ENCODE measurements around the gene TMEM150C. TPM values are rescaled to one million over a fixed set of nuclear protein-coding genes. Genes with fewer than 3 reads are reported as not detected.

Gene TMEM150C
- polyA plus RNA-seq, 1 experiment: 0.96 TPM

- no peak for DNase-seq (ENCODE audit: low read depth)
- ChIA-PET CTCF (no interaction called here), POLR2A (no interaction called here)
- no peaks in the 10 kb centered on the region for H3K27me3 ChIP-seq (ENCODE audit: control insufficient read depth, insufficient read depth, low read length)
- H3K4me3 ChIP-seq (ENCODE audit: low read depth, low read length): no peak overlapping the region
- H3K36me3 ChIP-seq (ENCODE audit: control insufficient read depth, insufficient read depth, low read length): no peaks in the 10 kb centered on the region
- no peak for TF ChIP-seq CTCF (IDR thresholded peaks at IDR 0.05; ENCODE audit: insufficient read depth, low read depth, low read length)
Observed at GRCh38 chr4:82543131-82543530, 18.7 kb downstream of the TMEM150C start.

- no peaks in the 10 kb centered on the region for H3K27me3 ChIP-seq (ENCODE audit: control insufficient read depth, insufficient read depth, low read length)
- DNase-seq (ENCODE audit: low read depth): no peak
- POLR2A ChIA-PET: no interaction called here
- H3K4me3 ChIP-seq (ENCODE audit: low read depth, low read length): no peak overlapping the region
- TF ChIP-seq CTCF (IDR thresholded peaks at IDR 0.05; ENCODE audit: insufficient read depth, low read depth, low read length): no peak
- no peaks in the 10 kb centered on the region for H3K36me3 ChIP-seq (ENCODE audit: control insufficient read depth, insufficient read depth, low read length)
- CTCF ChIA-PET: no interaction called here
Observed at GRCh38 chr4:82542642-82543041, 19.1 kb downstream of the TMEM150C start.

- H3K4me3 ChIP-seq (ENCODE audit: low read depth, low read length): no peak overlapping the region
- H3K27me3 ChIP-seq (ENCODE audit: control insufficient read depth, insufficient read depth, low read length): no peaks in the 10 kb centered on the region
- CTCF ChIA-PET: no interaction called here
- POLR2A ChIA-PET: no interaction called here
- no peak for TF ChIP-seq CTCF (IDR thresholded peaks at IDR 0.05; ENCODE audit: insufficient read depth, low read depth, low read length)
- DNase-seq (ENCODE audit: low read depth): no peak
- H3K36me3 ChIP-seq (ENCODE audit: control insufficient read depth, insufficient read depth, low read length): no peaks in the 10 kb centered on the region
Observed at GRCh38 chr4:82529322-82529721, 32.5 kb downstream of the TMEM150C start.

GRCh38 chr4:82528868-82529267, 32.9 kb downstream of the TMEM150C start:
- ChIA-PET POLR2A (no interaction called here), CTCF (no interaction called here)
- no peak for DNase-seq (ENCODE audit: low read depth)
- no peaks in the 10 kb centered on the region for H3K36me3 ChIP-seq (ENCODE audit: control insufficient read depth, insufficient read depth, low read length)
- H3K27me3 ChIP-seq (ENCODE audit: control insufficient read depth, insufficient read depth, low read length): no peaks in the 10 kb centered on the region
- no peak for TF ChIP-seq CTCF (IDR thresholded peaks at IDR 0.05; ENCODE audit: insufficient read depth, low read depth, low read length)
- no peak overlapping the region for H3K4me3 ChIP-seq (ENCODE audit: low read depth, low read length)

- H3K36me3 ChIP-seq (ENCODE audit: control insufficient read depth, insufficient read depth, low read length): no peaks in the 10 kb centered on the region
- no peak overlapping the region for H3K4me3 ChIP-seq (ENCODE audit: low read depth, low read length)
- no peak for TF ChIP-seq CTCF (IDR thresholded peaks at IDR 0.05; ENCODE audit: insufficient read depth, low read depth, low read length)
- ChIA-PET CTCF (no interaction called here), POLR2A (no interaction called here)
- no peaks in the 10 kb centered on the region for H3K27me3 ChIP-seq (ENCODE audit: control insufficient read depth, insufficient read depth, low read length)
- DNase-seq (ENCODE audit: low read depth): no peak
Observed at GRCh38 chr4:82528074-82528473, 33.7 kb downstream of the TMEM150C start.

Measured in BJ (cell line).